GM21576 (cell line): Measurements from ENCODE around the gene SPAG5.

Source experiments
- ATAC-seq: cut with Tn5 transposase; IDR thresholded peaks from one replicate; pipeline ENCODE4 v1.9.1; 2021; ENCODE audit warnings: mild to moderate bottlenecking, moderate library complexity; ENCODE audit not compliant: unreplicated experiment

Gene SPAG5

GRCh38 chr17:28547623-28548416 lies 51.0 kb downstream of the SPAG5 start:
- ATAC-seq = peak; percentile 41

DNA sequence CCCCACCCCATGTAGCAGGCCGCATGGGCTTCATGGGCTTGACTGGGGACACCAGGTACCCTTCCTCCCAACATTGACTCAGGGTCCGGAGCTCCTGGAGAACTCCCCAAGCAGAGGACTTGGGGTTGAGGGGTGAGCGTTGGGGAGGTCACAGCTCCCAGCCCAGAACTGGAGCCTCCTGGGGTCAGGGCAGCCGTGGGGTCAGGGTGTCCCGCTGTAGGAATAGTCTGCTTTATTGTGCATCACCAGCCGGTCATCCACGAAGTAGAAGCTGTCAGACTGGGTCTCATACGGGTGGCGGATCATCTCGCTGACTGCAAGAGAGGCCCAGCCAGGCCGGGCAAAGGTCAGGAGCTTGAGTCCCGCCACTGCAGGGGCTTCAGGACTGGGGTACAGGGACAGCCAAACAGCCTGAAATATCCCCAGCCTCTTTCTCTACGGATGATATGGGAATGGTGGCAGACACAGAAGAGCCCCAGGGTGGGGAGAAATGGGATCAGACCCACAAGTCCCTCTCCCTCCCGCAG lies 51.7 kb downstream of the SPAG5 start:
- ATAC-seq = no peak

GRCh38 chr17:28545787-28546415 lies 52.9 kb downstream of the SPAG5 start:
- ATAC-seq = no peak

DNA sequence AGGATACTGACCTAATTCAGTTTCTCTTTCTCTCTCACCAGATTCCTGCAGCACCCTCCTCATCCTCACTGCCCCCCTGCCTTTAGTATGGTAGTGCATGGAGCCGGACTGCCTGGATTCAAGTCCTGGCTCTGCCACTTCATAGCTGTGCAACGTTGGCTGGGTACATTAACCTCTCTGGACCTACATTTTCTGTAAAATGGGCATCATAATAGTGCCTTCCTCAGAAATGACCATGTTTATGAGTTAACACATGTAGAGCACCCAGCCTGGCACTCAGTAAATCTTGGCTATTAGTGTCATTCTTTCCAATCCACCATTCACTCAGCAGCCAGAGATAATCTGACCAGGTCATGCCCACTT lies 53.7 kb downstream of the SPAG5 start:
- no peak for ATAC-seq

DNA sequence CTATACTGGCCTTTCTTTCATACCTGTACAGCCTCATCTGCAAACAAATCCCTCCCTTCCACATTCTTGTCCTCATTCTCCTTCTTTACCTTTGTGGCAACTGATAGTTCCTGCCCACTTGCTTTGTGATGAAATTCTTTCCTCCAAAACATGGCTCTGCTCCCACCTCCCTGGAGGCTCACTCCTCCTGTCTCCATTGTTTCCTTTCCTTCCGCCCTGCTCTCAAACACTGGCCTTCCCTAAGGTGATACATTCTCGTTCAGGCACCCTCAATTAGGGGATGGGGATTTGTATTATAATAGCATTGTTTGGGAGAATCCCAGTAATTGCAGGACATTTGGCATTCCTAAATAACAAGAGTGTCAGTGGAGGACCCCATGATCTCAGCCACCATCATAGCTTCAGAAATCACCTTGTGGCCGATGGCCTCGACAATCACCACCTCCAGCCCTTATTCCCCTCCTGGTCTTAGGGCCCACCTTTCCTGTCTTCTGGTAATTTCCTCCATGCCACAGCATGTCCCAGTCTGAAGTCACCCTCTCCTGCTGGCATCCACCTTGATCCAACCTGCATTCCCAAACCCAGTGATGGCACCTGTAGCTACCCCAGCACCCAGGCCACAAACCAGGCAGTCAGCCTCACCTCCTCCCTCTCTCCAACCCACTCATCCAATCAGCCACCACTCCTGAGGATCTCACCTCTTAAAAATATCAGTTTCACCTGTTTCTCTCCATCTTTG lies 54.3 kb downstream of the SPAG5 start:
- no peak for ATAC-seq

- ATAC-seq = no peak
These were observed 57.4 kb downstream of the SPAG5 start for GRCh38 chr17:28541439-28541838.

GRCh38 chr17:28540231-28540630 lies 58.6 kb downstream of the SPAG5 start:
- no peak for ATAC-seq

DNA sequence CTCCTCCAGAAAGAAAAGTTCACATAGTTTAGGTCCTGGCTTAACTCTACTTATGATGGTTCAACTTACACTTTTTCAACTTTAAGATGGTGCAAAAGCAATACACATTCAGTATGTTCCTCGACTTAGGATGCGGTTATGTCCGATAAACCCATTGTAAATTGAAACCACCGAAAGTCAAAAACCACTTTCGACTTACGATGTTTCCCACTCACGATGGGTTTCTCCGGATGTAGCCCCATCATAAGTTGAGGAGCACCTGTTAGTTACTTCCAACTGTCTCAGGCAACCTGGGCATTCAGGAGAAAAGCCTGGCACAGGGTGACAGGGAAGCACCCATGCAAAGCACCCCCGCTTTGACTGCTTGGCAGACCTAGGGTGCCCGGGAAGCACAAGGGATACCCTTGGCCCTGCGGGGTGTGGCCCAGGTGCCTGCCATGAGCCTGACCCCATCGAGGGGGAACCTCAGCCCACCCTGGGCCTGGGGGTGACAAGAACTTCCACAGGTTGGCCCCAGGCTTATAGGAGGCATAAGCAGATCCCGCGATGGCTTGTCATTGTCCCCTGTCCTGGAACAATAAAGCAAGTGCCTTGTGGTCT lies 60.4 kb downstream of the SPAG5 start:
- ATAC-seq = no peak

DNA sequence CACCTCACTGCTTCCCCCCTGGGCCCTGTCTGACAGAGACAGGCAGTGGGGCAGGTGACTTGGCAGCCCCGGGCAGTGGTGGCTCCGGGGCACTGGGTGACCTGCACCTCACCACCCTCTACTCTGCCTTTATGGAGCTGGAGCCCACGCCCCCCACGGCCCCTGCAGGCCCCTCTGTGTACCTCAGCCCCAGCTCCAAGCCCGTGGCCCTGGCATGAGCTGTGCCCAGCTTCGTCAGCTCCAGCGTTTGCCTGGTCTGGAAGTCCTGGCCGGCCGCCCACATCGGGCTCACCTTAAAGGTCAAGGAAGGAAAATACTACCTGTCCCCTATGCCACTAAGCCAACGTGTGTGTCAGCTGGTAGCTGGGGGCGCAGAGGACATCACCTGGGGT lies 61.6 kb downstream of the SPAG5 start:
- ATAC-seq = no peak

- ATAC-seq = no peak
These were observed 62.1 kb downstream of the SPAG5 start for GRCh38 chr17:28536532-28537218.

- no peak for ATAC-seq
These were observed 64.0 kb downstream of the SPAG5 start for GRCh38 chr17:28534740-28535375.

- ATAC-seq = no peak
These were observed 65.6 kb downstream of the SPAG5 start for GRCh38 chr17:28533091-28533807.

DNA sequence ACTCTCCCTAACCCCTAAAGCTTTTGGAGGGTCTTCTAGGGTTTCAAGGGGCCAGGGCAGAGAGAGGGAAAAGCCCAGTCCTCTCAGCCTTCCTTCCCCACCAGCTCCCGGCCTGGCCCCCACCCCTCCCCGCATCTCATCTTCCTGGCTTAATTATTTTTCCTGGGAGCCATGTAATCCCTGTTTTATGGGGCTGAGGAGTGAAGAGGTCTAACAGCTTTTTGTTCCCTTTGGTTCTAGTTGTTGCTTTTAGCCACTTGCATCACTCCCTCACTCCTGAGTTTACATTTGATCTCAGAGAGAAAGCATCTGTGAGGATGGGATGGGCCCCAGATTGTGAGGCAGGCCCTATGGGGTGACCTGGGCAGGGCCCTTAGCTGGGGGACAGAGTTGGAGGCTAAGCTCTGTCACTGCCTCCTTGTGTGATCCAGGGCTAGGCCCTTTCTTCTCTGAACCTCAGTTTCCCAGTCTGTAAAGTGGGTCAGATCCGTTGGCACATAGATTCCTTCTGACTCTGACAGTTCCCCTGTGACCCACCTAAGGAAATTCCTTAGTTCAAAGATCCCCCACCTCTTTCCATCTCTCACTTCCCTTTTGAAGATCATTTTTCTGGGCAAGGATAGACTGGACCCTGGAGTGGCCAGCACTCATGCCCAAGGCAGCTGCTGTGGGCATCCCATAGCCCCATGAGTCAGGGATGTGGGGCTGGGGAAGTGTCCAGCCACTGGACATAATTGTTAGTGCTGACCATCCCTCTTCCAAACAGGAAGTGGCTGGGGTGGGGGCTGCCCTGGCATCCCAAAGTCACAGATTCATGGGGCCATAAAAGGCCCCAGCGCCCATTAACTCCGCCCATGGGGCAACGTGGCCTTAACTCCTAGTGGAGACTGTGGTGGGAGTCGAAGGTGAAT lies 66.5 kb downstream of the SPAG5 start:
- ATAC-seq = no peak

- ATAC-seq = no peak
These were observed 67.9 kb downstream of the SPAG5 start for GRCh38 chr17:28530926-28531325.

- ATAC-seq = no peak
These were observed 68.6 kb downstream of the SPAG5 start for GRCh38 chr17:28530250-28530649.

GRCh38 chr17:28529013-28529400 lies 69.8 kb downstream of the SPAG5 start:
- ATAC-seq = no peak

DNA sequence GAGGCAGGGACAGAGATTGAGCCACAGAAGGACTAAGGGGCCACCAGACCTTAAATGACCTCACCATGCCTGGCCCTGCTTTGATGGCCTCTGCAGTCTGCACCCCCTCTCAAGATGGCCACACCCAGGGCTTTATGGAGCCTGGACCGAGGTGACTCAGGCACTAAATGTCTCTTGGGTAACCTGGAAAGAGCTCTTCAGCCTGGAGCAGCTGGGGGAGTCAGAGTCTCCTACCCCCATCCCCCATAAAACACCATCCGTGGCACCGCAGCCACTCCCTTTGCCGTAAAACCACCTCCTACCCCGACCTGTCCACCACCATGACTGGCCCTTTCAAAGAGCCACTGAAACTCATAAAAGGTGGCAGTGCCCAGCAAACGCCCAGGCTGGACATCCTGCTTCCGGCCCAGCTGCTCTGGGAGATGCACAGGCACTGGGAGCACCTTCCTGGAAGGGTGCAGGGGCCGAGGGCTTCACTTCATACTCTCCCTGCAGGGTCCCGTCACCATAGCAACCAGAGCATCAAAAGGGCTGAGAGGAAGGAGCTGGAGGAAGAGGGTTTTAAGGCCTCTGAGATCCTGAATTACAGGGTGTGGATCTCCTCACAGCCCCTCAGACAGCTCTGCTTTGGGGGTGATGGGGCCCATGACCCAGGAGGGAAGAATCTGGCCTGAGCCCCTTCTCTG lies 70.4 kb downstream of the SPAG5 start:
- no peak for ATAC-seq

DNA sequence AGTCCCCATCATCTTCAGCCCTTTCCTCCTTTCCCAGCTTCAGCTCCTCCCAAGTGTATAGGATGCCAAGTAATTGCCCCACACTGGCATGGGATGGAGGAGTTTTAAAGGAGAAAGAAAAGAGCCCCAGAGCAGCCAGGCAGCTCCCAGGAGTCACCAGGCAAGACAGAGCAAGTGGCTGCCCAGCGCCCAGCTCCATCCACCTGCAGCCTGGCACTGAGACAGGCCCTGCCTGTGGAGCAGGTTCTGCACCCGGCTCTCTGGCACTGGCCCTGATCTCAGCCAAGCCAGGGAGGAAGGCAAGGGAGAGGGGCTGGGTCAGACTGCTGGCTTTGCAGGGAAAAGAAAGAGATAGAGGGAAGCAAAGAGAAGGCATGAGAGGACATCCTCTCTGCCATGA lies 71.0 kb downstream of the SPAG5 start:
- no peak for ATAC-seq
